Esophagus muscularis mucosa (tissue), 4 donors: ENCODE results near the gene PQBP1.

Experiments used
- EP300 ChIP-seq: sonication (generic); formaldehyde crosslinking; IDR thresholded peaks from one replicate; pipeline ENCODE4 v1.6.1; 2017; ENCODE audit warnings: antibody characterized with exemption
- POLR2A ChIP-seq: fragments of 450-650 bp; IDR thresholded peaks from one replicate; pipeline ENCODE4 v1.6.1; 2017; ENCODE audit warnings: antibody characterized with exemption, moderate library complexity, mild to moderate bottlenecking, low read depth
- TF ChIP-seq, protein P1 (sequence below), 3 experiments: fragments of 200-600 bp in 2 of 3; fragments of 450-650 bp in 1 of 3; sonication (generic) in 2 of 3; IDR thresholded peaks; one replicate each; pipeline ENCODE4 v1.5.1; 2017 to 2019; ENCODE audit warnings: antibody characterized with exemption in 3 of 3, mild to moderate bottlenecking in 2 of 3, moderate library complexity in 1 of 3

DNA sequence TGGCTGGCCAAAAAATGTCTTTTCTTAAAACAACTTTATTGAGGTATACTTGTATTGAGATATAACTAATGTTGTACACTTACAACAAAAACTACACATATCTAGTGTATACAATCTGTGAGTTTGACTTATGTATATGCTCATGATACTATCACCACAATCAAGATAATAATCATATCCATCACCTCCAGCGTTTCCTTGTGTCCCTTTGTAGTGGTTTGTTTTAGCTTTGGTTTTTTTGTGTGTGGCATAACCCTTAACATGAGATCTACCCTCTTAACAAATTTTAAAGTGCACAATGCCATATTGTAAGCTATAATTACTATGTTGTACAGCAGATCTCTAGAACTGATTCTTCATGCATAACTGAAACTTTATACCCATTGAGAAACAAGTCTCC lies 48.9 kb upstream of the PQBP1 start:
- TF ChIP-seq, protein P1, sequence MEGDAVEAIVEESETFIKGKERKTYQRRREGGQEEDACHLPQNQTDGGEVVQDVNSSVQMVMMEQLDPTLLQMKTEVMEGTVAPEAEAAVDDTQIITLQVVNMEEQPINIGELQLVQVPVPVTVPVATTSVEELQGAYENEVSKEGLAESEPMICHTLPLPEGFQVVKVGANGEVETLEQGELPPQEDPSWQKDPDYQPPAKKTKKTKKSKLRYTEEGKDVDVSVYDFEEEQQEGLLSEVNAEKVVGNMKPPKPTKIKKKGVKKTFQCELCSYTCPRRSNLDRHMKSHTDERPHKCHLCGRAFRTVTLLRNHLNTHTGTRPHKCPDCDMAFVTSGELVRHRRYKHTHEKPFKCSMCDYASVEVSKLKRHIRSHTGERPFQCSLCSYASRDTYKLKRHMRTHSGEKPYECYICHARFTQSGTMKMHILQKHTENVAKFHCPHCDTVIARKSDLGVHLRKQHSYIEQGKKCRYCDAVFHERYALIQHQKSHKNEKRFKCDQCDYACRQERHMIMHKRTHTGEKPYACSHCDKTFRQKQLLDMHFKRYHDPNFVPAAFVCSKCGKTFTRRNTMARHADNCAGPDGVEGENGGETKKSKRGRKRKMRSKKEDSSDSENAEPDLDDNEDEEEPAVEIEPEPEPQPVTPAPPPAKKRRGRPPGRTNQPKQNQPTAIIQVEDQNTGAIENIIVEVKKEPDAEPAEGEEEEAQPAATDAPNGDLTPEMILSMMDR (IDR thresholded peaks at IDR 0.05), result no peak
- TF ChIP-seq EP300 (no peak), POLR2A (no peak)
